ENCODE data around the gene PKD2L1. TPM values are rescaled to one million over a fixed set of nuclear protein-coding genes. Genes with fewer than 3 reads are reported as not detected.
"Not testable (repeated sequence)": the region's sequence is repeated elsewhere in the genome, so short reads cannot be mapped to it uniquely, and the experiment has no call there.

Gene PKD2L1
- total RNA-seq, 2 experiments from 2014 or later: not detected

DNA sequence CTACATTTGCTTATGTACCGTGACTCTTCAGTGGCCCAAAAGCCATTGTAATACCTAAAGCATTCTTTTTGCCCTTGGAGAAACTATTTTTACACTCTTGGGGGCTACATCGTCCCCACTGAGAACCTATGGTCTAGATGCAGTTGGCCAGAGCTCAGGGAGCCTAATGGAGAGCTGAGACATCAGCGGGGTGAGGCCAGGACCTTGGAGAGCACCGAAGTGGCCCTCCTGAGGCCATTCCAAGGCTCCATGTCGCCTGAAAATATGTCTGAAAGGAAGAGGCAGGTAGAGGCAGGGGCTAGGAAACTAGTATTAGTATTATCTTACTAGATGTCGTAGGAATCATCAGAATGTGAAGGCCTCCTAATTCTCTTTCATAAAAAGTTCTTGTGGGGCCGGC is 4.9 kb downstream of the PKD2L1 start:
- no peak for DNase-seq
- Mint-ChIP-seq H3K27ac (no peak overlapping the region), H3K36me3 (ENCODE audit: low read depth) (no peaks in the 10 kb centered on the region), H3K9me3 (no peaks in the 10 kb centered on the region), H3K4me3 (no peak overlapping the region), H3K4me1 (ENCODE audit: low read depth) (peaks cover 16% of the 10 kb centered on the region), H3K27me3 (ENCODE audit: low read depth) (peaks cover 4% of the 10 kb centered on the region)
- CTCF ChIA-PET: interaction anchor here (0.6 to 1.5 kb wide), 5 partner anchors 14 to 193 kb away, joined by 3 to 4 read pairs (median 3); no protein-coding TSS in a partner anchor
- intact Hi-C loops (cut with micrococcal nuclease): no loop called here

DNA sequence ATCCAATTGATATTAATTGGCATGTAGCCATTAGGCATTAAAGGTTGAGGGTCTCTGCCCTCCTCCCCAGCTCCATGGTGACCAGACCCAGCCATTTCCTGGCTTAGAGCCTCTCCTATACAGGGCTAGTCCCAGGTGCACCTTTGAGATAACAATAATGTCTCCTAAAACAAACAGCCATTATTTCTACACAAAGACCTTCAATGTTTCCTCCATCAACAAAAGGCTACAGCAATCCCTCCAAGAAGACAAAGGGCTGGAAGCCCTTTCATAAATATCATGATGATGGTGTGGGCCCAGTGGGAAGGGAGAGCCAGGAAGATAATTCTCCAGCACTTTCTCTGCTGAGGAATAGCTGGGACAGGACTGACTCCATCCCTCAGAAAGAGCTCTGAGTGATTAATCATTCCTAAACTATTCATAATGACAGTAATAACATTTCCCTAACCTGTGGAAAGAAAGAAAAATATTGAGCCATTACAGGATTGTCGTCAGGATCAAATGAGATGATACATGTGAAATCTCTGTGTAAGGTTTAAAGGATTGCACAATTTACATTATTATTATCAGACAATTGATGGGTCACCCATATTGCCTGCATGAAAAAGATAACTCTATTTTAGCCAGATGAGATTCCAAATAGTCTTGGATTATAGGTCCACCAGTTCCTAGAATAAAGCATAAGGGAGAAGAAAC is 10.2 kb downstream of the PKD2L1 start:
- H3K27ac Mint-ChIP-seq: no peak overlapping the region
- no peaks in the 10 kb centered on the region for H3K9me3 Mint-ChIP-seq
- intact Hi-C loops (cut with micrococcal nuclease): no loop called here
- H3K27me3 Mint-ChIP-seq (ENCODE audit: low read depth): peaks cover 9% of the 10 kb centered on the region
- CTCF ChIA-PET: interaction anchor here (0.6 kb wide), 1 partner anchor 10 kb away, joined by 4 read pairs; no protein-coding TSS in a partner anchor
- H3K4me3 Mint-ChIP-seq: no peak overlapping the region
- DNase-seq: no peak
- H3K36me3 Mint-ChIP-seq (ENCODE audit: low read depth): no peaks in the 10 kb centered on the region
- H3K4me1 Mint-ChIP-seq (ENCODE audit: low read depth): no peaks in the 10 kb centered on the region

- H3K4me1 Mint-ChIP-seq (ENCODE audit: low read depth): no peaks in the 10 kb centered on the region
- peaks cover 13% of the 10 kb centered on the region for H3K27me3 Mint-ChIP-seq (ENCODE audit: low read depth)
- CTCF ChIA-PET: interaction anchor here (0.6 kb wide), 1 partner anchor 60 kb away, joined by 3 read pairs; no protein-coding TSS in a partner anchor
- no peak overlapping the region for H3K27ac Mint-ChIP-seq
- H3K36me3 Mint-ChIP-seq (ENCODE audit: low read depth): no peaks in the 10 kb centered on the region
- no peak overlapping the region for H3K4me3 Mint-ChIP-seq
- no peak for DNase-seq
- intact Hi-C loops (cut with micrococcal nuclease): no loop called here
- no peaks in the 10 kb centered on the region for H3K9me3 Mint-ChIP-seq
Observed at GRCh38 chr10:100318207-100318606, 11.8 kb downstream of the PKD2L1 start.

DNA sequence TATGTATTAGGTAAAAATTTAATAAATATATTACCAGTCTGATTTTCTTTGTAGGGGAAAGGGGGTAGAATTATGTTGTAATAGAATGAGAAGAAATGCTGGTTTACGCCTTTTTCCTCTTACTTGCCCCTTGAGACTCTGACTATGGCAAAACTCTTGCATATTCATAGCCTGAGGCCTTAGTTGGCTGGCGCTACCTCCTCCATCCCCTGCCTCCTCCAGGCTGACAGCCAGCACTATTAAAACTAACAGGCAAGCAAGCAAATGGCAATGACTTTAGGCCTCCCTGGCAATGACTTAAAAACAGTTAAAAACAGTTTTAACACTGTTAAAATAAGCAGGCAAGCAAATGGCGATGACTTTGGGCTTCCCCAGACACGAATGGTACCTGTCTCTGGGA is 14.4 kb downstream of the PKD2L1 start:
- no peak for DNase-seq
- intact Hi-C loops (cut with micrococcal nuclease): no loop called here
- CTCF ChIA-PET: no interaction called here
- Mint-ChIP-seq H3K27me3 (ENCODE audit: low read depth) (peaks cover 28% of the 10 kb centered on the region), H3K36me3 (ENCODE audit: low read depth) (no peaks in the 10 kb centered on the region), H3K4me1 (ENCODE audit: low read depth) (no peaks in the 10 kb centered on the region), H3K4me3 (no peak overlapping the region), H3K9me3 (no peaks in the 10 kb centered on the region), H3K27ac (no peak overlapping the region)

GRCh38 chr10:100311298-100311697 is 18.7 kb downstream of the PKD2L1 start:
- Mint-ChIP-seq H3K27ac (no peak overlapping the region), H3K27me3 (ENCODE audit: low read depth) (peaks cover 21% of the 10 kb centered on the region), H3K36me3 (ENCODE audit: low read depth) (no peaks in the 10 kb centered on the region), H3K9me3 (no peaks in the 10 kb centered on the region), H3K4me1 (ENCODE audit: low read depth) (no peaks in the 10 kb centered on the region), H3K4me3 (no peak overlapping the region)
- no peak for DNase-seq
- intact Hi-C loops (cut with micrococcal nuclease): no loop called here
- CTCF ChIA-PET: interaction anchor here (0.6 to 1.2 kb wide), 3 partner anchors 14 to 161 kb away, joined by 3 to 6 read pairs (median 3); no protein-coding TSS in a partner anchor

DNA sequence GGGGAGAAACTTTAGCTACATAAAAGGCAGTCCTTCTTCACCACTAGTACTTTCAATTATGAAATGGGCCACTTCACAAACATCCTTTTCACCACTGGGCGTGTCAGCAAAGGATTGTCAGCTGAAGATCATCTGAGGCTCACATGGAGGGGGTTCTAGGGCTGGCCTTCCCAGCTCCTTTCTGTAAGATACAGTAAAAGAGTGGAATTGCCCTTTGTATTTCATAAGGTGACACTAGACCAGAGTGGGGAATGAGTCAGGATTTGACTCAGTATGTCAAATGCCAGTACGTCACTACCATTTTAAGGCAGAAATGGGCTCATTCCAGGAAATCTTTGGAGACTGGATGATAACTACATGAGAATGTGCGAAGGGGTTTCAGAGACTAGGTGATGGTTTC is 22.3 kb downstream of the PKD2L1 start:
- Mint-ChIP-seq H3K27ac (no peak overlapping the region), H3K27me3 (ENCODE audit: low read depth) (peaks cover 30% of the 10 kb centered on the region), H3K9me3 (no peaks in the 10 kb centered on the region), H3K36me3 (ENCODE audit: low read depth) (no peaks in the 10 kb centered on the region), H3K4me1 (ENCODE audit: low read depth) (no peaks in the 10 kb centered on the region), H3K4me3 (no peak overlapping the region)
- intact Hi-C loops (cut with micrococcal nuclease): no loop called here
- no peak for DNase-seq
- CTCF ChIA-PET: no interaction called here

- Mint-ChIP-seq H3K4me1 (ENCODE audit: low read depth) (no peaks in the 10 kb centered on the region), H3K36me3 (ENCODE audit: low read depth) (no peaks in the 10 kb centered on the region), H3K27ac (no peak overlapping the region), H3K9me3 (no peaks in the 10 kb centered on the region), H3K4me3 (no peak overlapping the region), H3K27me3 (ENCODE audit: low read depth) (peaks cover 25% of the 10 kb centered on the region)
- intact Hi-C loops (cut with micrococcal nuclease): no loop called here
- CTCF ChIA-PET: no interaction called here
- DNase-seq: no peak
Observed at GRCh38 chr10:100306861-100307260, 23.2 kb downstream of the PKD2L1 start.

- no peaks in the 10 kb centered on the region for H3K36me3 Mint-ChIP-seq (ENCODE audit: low read depth)
- CTCF ChIA-PET: interaction anchor here (0.6 to 1.1 kb wide), 2 partner anchors 8 to 98 kb away, joined by 4 to 5 read pairs; no protein-coding TSS in a partner anchor
- no peak for DNase-seq
- peaks cover 23% of the 10 kb centered on the region for H3K27me3 Mint-ChIP-seq (ENCODE audit: low read depth)
- no peak overlapping the region for H3K27ac Mint-ChIP-seq
- no peaks in the 10 kb centered on the region for H3K9me3 Mint-ChIP-seq
- no peak overlapping the region for H3K4me3 Mint-ChIP-seq
- H3K4me1 Mint-ChIP-seq (ENCODE audit: low read depth): no peaks in the 10 kb centered on the region
- intact Hi-C loops (cut with micrococcal nuclease): no loop called here
Observed at GRCh38 chr10:100304414-100304813, 25.6 kb downstream of the PKD2L1 start.

DNA sequence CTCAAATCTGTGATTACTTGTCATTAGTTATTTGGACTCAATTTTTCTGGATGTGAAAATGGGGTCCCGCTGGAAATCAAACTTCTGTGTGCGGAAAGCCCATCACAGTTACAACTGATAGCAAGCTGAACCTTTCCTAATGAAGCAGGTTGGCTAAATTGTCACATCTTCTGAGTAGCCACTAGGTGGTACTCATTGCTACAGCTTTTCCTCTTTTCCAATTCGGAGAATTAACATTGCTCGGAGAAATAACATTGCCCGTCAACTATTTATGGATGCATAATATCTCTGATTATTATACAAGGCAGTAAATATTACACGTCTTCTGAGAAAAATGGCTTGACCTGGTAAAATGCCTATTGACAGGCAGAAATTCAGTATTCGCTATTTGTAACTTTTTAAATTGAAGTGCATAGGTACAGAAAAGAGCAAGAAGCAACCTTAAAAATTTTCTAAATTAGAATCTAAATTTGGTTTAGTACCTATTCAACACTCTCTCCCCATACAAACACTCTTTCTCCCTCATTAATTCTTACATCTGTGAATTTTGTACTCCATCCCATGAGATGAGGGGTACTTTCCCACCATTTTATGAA is 26.2 kb downstream of the PKD2L1 start:
- Mint-ChIP-seq H3K4me3 (no peak overlapping the region), H3K4me1 (ENCODE audit: low read depth) (no peaks in the 10 kb centered on the region), H3K27me3 (ENCODE audit: low read depth) (peaks cover 25% of the 10 kb centered on the region), H3K36me3 (ENCODE audit: low read depth) (no peaks in the 10 kb centered on the region), H3K9me3 (no peaks in the 10 kb centered on the region), H3K27ac (no peak overlapping the region)
- intact Hi-C loops (cut with micrococcal nuclease): loop anchor here (1.0 kb wide), 2 partner anchors 34 to 129 kb away; no protein-coding TSS in a partner anchor
- CTCF ChIA-PET: interaction anchor here (0.6 to 1.1 kb wide), 3 partner anchors 9 to 458 kb away, joined by 3 to 4 read pairs (median 3); no protein-coding TSS in a partner anchor
- no peak for DNase-seq

DNA sequence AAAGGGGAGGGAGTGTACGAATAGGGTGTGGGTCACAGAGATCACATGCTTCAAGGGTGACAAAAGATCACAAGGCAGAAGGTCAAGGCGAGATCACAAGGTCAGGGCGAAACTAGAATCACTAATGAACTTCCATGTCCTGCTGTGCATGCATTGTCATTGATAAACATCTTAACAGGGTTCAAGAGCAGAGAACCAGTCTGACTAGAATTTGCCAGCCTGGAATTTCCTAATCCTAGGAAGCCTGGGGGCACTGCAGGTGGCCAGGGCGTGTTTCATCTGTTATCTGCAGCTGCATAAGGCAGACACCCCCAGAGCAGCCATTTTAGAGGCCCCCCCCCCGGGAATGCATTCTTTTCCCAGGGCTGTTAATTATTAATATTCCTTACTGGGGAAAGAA is 28.9 kb downstream of the PKD2L1 start:
- H3K4me3 Mint-ChIP-seq; H3K4me1 Mint-ChIP-seq (ENCODE audit: low read depth); CTCF ChIA-PET; H3K36me3 Mint-ChIP-seq (ENCODE audit: low read depth); H3K9me3 Mint-ChIP-seq; H3K27ac Mint-ChIP-seq; DNase-seq; intact Hi-C loops (cut with micrococcal nuclease): not testable (repeated sequence)
- peaks cover 30% of the 10 kb centered on the region for H3K27me3 Mint-ChIP-seq (ENCODE audit: low read depth)

- CTCF ChIA-PET: interaction anchor here (0.6 to 1.3 kb wide), 2 partner anchors 114 to 221 kb away, joined by 4 read pairs; no protein-coding TSS in a partner anchor
- intact Hi-C loops (cut with micrococcal nuclease): no loop called here
- no peak overlapping the region for H3K4me3 Mint-ChIP-seq
- H3K27ac Mint-ChIP-seq: no peak overlapping the region
- no peaks in the 10 kb centered on the region for H3K4me1 Mint-ChIP-seq (ENCODE audit: low read depth)
- no peak for DNase-seq
- H3K36me3 Mint-ChIP-seq (ENCODE audit: low read depth): no peaks in the 10 kb centered on the region
- H3K9me3 Mint-ChIP-seq: no peaks in the 10 kb centered on the region
- H3K27me3 Mint-ChIP-seq (ENCODE audit: low read depth): peaks cover 22% of the 10 kb centered on the region
Observed at GRCh38 chr10:100297242-100297641, 32.8 kb downstream of the PKD2L1 start.

- intact Hi-C loops (cut with micrococcal nuclease): no loop called here
- Mint-ChIP-seq H3K36me3 (ENCODE audit: low read depth) (no peaks in the 10 kb centered on the region), H3K27ac (no peak overlapping the region), H3K4me1 (ENCODE audit: low read depth) (no peaks in the 10 kb centered on the region), H3K27me3 (ENCODE audit: low read depth) (peaks cover 16% of the 10 kb centered on the region), H3K4me3 (no peak overlapping the region), H3K9me3 (no peaks in the 10 kb centered on the region)
- DNase-seq: no peak
- CTCF ChIA-PET: interaction anchor here (0.6 kb wide), 1 partner anchor 74 kb away, joined by 3 read pairs; no protein-coding TSS in a partner anchor
Observed at GRCh38 chr10:100293066-100293465, 37.0 kb downstream of the PKD2L1 start.

All from activated naive CD4-positive, alpha-beta T cell treated with anti-CD3 and anti-CD28 coated beads for 36 hours (primary cell).